NCI-H345 treated with DMSO at 0.1 percent for 48 hours (cell line): ENCODE measurements around the gene HCN3.
A peak's percentile ranks its signal among the peaks of the same experiment; 100 is the strongest.

ENCODE experiments used
- DNase-seq: peaks from one replicate; lab custom pipeline; 2025; ENCODE audit not compliant: unreplicated experiment; lab: John Stamatoyannopoulos, UW

HCN3 gene

DNA sequence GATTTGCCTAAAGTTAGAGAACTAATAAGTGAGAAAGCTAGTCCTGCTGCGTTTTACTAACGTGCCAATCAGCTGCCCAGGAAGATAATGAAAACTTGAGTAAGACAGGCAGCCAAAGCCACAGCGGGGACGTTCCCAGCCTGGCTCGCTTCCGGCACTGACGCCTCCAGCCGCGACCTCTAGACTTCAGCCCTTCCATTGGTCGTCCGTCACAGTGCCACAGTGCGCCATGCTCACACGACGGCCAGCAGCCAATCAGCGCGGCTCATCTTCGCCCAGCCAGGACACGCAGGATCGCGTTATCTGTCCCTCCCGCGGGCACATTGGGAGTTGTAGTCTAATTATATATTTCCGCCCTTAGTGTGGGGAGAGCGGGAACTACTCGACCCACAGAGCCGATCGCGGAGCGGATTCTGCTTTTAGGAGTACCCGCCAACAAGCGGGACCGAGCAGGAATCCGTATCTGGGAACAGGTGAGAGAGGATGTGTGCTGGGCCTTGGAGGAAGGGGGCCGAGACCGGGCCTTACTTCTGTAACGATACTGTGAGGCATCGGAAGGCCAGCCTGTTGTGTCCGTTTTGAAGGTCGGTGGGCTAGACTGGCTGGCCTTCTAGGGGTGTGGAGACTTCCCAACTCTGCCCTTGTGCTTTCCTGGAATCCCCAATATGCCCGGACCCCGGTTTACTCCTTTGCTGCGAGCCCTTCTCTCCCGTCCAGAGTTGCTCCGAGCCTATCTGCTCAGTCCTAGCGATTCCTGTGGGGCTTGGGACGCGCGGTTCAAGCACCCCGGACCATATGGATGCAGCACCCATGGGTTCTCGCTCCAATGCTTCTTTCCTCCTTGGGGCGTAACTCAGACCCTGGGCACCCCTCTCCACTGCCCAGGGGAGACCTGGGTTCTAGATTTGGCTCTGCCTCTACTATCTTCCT is 31.5 kb downstream of the HCN3 start, which contains the start of gene FDPS:
Gene FDPS (plus strand): TSS at position 374 of the 930 bp plus-strand sequence. CDS start 924 bp downstream, outside the sequence.
- DNase-seq: peak; percentile 100

DNA sequence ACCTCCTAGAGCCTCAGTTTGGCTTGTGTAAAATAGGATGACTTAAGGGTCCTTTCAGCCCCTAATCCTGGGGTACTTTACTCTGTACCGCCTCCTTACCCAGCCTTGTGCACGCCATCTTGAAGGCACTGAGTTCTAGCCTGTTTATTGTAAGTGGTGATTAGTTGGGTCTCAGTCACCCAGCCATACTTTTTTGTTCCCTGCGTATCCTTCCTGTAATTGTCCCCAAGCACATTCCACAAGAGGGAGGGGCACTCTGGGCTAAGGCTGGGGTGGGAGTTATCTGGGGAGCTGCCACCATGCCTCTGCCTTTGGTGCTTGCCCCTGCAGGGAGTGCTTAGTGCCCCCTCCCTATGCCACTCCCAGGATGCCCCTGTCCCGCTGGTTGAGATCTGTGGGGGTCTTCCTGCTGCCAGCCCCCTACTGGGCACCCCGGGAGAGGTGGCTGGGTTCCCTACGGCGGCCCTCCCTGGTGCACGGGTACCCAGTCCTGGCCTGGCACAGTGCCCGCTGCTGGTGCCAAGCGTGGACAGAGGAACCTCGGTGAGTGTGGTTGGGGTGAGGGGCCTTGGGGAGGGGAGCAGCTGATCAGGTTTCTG is 32.3 kb downstream of the HCN3 start:
- DNase-seq: no peak

DNA sequence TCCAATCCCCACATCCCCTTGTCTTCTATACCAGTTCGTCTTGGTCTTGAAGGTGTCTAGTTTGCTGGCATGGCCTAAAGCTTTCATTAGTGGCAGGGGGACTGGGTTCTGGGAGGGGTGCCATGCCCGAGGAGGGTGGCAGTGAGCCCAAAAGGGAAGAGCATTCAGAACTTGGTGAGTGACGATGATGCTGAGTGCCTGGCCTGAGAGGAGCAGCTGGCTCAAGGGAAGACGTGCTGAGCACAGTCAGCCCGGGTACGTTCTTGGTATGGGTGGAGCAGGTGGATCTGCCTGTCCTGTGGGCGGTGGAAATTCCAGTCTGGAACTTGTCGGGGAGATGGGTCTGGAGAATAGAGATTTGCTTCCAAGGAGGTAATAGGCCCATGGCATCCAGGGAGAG is 36.0 kb downstream of the HCN3 start:
- DNase-seq: no peak

DNA sequence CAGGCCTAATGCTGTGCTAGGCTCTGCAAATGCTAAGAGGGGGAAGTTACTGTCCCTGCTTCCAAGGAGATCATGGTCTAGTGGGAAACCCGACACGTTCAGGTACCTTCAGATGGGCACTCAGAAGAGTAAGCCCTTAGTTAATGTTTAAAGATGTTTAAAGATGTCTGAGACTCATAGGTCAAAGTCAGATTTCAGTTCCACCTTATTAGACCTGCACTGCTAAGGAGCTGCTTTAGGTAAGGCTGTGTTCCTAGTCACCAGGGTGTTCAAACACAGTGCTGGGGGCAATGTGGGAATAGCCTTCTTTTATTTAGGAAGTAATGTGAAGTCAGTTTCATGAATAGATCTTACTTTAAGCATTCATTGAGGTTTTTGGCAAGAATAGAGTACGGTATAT is 39.7 kb downstream of the HCN3 start:
- DNase-seq: no peak

DNA sequence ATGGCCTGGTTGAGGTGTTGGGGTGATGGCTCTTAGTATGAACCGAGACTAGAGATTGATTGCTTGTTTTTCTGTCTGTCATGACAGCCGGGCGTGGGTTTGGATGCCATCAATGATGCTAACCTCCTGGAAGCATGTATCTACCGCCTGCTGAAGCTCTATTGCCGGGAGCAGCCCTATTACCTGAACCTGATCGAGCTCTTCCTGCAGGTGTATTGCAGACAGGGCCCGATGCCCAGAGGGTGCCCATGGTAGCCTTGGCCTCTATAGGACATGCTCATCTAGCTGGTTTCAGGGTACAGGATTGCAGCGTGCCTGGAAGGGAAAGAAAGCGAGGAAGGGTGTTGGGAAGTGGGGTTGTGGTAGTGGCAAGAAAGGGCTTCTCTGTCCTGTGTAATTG is 40.8 kb downstream of the HCN3 start:
- no peak for DNase-seq

DNA sequence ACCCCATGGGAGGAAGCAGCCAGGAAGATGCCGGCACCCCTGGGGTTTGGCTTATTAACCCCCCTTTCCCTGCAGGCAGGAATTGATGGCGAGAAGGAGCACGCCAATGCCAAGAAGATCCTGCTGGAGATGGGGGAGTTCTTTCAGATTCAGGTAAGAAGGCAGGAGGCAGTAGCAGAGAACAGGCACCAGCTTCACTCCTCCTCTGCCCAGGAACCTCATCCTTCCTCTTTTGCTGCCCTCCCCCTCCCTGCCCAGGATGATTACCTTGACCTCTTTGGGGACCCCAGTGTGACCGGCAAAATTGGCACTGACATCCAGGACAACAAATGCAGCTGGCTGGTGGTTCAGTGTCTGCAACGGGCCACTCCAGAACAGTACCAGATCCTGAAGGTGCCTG is 42.3 kb downstream of the HCN3 start:
- no peak for DNase-seq

DNA sequence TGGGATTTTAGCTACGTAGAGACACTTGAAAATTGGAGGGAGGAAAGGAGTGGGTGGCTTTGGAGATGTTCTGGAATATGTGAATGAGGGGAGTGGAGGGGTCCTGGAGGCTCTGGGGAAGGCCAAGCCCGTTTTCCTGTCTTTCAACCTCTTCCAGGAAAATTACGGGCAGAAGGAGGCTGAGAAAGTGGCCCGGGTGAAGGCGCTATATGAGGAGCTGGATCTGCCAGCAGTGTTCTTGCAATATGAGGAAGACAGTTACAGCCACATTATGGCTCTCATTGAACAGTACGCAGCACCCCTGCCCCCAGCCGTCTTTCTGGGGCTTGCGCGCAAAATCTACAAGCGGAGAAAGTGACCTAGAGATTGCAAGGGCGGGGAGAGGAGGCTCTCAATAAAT is 43.0 kb downstream of the HCN3 start:
- no peak for DNase-seq

DNA sequence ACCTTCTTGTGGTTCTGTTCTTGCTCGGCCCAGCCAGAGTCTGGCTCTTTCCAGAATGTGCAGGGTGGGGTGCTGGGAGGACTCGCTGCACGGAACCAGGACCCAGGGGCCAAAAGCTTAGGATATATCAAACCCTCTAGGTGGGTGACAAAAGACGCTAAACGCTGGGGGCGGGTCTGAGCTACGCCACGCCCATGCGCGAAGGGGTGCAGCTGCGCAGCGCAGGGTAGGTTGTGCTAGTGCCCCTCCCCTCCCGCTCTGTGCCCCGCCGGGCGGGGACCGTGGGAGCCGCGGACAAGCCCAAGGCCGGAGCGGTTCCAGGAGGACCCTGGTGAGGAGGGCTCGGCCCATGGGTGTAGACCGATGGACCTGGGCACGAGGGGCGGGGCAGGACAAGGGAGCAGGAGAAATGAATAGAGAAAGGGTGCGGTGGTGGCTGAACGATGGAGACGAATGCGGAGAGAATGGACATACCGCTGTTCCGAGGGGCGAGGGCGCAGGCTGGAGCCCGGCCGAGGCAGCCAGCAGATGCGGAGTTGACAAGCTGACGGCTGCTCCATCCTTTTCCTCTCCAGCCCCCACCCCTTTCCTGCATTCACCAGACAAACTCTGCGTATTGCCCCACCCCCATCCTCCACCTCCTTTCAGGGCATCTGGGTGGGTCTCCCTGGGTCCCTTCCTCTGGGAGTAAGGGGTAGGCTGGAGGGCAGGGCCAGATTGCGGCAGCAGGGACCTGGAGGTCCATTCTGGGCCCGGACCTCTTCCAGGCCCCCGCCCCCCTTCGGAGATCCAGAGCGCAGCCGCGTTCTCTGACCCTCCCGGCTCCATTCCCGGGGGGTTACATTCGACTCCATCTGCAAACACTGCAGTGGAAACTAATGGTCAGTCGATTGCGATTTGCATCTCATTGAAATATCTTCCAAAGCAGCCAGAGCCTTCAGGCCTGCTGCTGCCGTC is 43.7 kb downstream of the HCN3 start, which contains the start of gene RUSC1:
Gene RUSC1 (plus strand): TSS at position 234 of the 957 bp plus-strand sequence. CDS start 880 bp downstream, outside the sequence.
- peak; percentile 30 for DNase-seq

DNA sequence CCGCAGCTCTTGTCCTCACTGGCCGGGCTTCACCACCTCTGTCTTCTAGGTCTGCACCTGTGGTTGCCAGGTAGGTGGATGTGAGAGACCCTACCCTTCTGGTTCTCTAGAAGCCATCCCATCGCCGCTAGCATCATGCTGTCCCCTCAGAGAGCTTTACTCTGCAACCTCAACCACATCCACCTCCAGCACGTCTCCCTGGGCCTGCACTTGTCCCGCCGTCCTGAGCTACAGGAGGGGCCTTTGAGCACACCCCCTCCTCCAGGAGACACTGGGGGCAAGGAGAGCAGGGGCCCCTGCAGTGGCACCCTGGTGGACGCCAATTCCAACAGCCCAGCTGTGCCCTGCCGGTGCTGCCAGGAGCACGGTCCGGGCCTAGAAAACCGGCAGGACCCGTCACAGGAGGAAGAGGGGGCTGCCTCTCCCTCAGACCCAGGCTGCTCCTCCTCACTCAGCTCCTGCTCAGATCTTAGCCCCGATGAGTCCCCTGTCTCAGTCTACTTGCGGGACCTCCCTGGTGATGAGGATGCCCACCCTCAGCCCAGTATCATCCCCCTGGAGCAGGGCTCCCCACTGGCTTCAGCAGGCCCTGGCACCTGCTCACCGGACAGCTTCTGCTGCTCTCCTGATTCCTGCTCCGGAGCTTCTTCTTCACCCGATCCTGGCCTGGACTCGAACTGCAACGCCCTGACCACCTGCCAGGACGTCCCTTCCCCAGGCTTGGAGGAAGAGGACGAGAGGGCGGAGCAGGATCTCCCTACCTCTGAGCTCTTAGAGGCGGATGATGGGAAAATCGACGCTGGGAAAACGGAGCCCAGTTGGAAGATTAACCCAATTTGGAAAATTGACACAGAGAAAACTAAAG is 44.6 kb downstream of the HCN3 start:
- DNase-seq: no peak

DNA sequence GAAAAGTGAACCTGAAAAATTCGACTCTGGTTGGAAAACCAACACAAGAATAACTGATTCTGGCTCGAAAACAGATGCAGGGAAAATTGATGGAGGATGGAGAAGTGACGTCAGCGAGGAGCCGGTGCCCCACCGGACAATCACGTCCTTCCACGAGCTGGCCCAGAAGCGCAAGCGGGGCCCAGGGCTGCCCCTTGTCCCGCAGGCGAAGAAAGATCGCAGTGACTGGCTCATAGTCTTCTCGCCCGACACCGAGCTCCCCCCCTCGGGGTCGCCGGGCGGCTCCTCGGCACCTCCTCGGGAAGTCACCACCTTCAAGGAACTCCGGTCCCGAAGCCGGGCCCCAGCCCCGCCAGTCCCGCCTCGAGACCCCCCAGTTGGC is 45.3 kb downstream of the HCN3 start:
- DNase-seq: peak; percentile 60

DNA sequence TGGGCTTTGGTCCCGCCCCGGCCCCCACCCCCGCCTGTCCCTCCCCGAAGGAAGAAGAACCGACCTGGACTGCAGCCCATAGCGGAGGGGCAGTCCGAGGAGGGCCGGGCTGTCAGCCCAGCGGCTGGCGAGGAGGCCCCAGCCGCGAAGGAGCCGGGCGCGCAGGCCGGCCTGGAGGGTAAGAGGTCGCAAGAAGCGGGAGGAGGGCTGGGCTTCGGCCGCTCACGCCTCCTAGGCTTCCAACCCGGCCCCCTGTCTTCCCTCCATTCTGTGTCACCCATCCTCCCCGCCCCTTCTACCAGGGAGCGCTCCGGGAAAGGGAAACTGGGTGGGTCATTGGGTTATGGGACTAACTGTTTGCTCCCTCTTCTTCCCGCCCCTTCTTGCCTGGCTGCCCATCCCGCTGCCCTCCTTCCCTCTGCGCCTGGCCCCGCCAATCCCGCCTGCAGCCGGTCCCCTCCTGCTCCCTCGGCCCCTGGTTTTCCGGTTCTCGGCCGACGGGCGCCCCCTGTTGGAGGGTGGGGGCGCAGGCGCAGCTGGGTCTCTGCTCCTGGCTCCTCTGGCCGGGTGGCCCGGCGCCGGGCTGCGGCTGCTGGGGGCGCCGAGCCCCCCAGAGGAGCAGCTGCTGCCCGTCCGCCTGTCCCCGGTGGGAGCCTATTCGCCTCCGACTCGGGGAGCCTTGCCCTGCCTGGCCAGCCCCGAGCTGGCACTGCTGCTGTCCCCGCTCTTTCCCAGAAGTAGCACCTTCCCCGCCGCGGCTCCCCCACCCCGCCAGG is 45.9 kb downstream of the HCN3 start:
- DNase-seq: peak; percentile 95

DNA sequence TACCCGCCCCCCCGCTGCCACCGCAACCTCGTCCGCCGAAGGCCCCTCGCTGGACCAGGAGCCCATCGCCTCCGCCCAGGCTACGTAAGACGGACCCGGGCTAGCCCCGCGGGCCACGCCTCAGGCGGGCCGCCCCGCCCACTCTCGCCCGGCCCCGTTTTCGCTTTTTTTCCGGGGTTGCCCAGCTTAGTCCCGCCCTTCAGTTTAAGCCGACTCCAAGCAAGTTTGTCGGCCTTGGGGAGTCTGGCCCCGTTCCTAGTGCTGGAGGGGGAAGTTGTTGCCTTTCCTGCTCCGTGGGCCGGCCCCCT is 46.4 kb downstream of the HCN3 start:
- peak; percentile 93 for DNase-seq

DNA sequence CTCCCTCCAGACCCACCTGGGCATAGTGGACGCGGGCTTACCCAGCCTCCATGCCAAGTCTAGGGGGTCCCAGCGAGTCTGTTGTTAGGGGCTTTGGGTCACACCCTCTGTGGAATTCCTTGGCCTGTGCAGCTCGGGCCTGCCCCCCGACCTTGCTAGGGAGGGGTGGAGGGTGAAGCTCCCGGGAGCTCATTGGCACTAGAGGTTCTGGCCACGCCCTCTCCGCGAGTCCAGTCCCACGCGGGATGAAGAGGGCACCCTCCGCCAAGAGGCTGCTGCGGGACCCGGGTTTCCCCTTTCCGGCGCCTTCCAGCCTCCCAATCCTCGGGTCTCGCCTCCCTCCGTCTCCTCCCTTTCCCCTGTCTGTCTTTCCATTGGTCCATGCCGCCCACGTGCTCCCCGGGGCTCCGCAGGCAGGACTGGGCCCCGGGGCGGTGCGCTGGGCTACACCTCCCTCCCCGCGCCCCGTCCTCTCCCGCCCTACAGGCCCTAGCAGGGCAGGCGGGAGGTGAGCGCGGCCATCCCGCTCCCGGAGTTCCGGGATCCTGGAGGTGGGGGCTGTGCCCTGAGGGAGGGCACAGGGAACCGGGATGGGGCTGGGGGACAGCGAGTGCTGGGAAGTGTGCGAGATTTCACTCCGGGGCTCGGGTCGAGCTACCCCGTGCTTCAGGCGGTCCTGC is 46.9 kb downstream of the HCN3 start:
- peak; percentile 98 for DNase-seq

DNA sequence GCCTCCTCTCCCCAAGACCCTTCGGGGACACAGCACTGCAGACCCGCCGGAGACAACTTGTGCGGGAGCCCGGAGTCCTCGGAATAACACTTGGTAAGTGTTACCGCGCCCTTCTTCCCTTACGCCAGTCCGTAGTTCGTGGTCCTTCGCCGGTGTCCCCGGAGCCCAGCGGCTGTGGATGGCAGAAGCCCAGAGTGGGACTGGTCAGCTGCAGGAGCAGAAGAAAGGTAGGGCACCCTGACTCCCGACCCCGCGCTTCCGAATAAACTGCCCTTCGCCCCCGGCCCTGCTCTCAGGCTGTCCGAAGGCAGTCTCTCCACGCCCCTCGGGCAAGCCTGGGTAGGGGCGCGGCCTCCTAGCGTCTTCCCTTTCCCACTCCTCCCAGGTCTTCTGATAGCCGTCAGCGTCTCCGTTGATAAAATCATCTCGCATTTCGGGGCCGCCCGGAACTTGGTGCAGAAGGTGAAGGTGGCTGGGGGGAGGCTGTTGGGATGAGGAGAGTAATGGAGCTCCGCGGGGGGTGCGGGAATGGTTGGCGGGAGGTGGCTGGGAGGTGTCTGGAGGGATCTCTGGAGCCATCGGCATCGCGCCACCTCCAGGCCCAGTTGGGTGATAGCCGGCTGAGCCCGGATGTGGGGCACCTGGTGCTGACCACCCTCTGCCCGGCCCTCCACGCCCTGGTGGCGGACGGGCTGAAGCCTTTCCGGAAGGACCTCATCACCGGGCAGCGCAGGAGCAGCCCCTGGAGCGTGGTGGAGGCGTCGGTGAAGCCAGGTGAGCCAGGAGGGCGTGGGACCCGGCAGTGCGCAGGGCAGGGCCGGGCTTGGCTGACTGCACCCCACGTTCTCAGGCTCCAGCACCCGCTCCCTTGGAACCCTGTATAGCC is 47.7 kb downstream of the HCN3 start:
- DNase-seq: no peak

DNA sequence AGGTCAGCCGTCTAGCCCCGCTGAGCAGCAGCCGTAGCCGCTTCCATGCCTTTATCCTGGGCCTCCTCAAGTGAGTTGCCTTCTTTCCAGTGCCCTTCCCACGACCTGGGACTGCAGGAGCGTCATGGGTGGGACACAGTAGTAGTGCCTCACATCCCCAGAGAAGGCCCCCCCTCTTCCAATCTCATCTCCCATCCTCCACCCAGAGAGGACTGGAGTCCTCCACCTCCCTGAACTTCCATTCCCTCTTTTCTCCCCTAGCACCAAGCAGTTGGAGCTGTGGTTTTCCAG is 48.3 kb downstream of the HCN3 start:
- no peak for DNase-seq

DNA sequence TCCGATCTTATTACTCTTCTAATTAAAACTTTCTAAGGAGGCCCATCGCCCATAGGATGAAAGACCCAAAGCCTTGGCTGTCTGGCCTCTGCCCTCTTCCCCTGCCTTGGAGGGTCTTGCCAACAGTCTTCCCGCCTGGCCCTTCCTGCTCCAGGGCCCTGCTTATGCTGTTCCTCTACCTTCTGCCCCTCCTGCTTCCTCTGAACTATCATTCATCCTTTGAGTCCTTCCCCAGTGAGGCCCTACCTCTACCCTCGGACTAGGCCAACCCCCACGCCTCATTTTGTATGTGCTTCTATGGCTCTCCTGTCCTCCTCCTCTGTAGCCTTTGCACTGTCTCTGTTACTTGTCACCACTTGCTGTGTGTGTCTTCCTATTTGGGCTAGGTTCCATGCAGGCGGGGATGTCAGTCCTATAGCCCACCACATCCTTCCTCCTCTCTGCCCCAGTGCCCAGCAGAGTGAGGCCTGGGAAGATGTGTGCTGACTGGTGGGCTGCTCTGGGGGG is 48.8 kb downstream of the HCN3 start:
- DNase-seq: no peak

DNA sequence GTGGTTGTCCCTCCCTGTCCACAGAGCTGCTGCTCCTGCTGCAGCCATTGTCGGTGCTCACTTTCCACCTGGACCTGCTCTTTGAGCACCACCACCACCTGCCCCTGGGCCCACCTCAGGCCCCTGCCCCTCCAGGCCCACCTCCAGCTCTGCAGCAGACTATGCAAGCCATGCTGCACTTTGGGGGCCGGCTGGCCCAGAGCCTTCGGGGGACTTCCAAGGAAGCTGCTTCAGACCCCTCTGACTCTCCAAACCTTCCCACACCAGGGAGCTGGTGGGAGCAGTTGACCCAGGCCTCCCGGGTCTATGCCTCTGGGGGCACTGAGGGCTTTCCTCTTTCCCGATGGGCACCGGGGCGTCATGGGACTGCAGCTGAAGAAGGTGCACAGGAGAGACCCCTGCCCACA is 49.4 kb downstream of the HCN3 start:
- DNase-seq: no peak

DNA sequence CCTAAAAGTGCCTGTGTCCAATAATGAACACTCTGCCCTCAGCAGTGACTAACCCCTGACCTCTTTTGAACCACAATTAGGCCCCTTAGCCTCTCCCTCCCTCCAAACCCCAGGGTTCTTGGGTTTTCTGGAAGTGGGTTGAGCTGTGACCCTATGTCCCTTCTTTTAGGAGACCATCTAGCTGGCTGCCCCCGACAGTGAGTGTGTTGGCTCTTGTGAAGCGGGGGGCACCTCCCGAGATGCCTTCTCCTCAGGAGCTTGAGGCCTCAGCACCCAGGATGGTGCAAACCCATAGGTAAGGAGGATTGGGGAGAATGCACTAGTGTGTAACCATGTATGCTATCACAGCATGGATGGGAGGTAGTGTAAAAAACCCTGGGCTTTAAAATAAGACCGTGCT is 50.7 kb downstream of the HCN3 start:
- no peak for DNase-seq
